T-helper 2 cell treated with Interferon-gamma antibody and Interleukin-4, amounts not matched to agents 100 ng/mL and 5 ng/mL, for 36 hours (primary cell): Measurements from ENCODE around the gene KIN. TPM values are rescaled to one million over a fixed set of nuclear protein-coding genes. Genes with fewer than 3 reads are reported as not detected.

ENCODE experiments used
- intact Hi-C: fragments of 100-400 bp; cut with micrococcal nuclease; formaldehyde crosslinking; loops from one replicate; pipeline ENCODE4 v1.15.1; 2023
- total RNA-seq: library from RNA; stranded (reverse); gene quantifications from 2 replicates; pipeline ENCODE4 v1.2.3, GENCODE V29; 2022

Gene KIN
- total RNA-seq = 12.5 and 15.3 TPM in 2 replicates

DNA sequence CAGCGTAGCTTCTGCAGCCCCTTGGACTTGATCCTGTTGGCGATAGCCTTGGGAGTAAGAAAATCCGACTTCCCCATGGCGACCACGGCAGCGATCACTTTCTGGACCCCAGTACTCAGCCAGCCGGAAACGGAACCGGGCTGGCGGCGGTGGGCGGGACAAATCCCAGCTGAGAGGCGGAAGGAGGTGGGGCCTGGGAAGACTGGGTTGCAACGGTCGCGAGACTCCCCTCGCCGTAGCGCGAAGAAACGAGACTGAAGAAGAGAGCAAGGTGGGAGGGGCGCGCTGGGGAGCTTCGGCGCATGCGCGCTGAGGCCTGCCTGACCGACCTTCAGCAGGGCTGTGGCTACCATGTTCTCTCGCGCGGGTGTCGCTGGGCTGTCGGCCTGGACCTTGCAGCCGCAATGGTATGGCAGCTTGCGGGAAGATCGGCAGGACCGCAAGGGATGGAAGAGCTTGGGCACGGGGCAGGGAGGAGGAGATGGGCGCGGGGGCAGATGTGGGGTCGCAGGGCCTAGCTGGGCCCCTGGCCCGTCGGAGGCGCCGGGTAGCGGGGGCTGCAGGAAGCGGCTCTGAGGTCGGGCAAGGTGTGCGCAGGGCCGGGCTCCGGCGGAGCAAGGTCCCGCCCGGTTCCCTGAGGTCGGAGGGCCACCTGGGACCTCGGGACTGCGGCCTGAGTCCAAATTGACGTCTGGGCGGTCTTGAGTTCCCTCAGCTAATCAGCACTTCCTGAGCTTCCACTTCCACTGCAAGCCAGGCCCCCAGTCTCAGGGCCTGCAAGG is at the start of gene KIN, which contains the start of gene ATP5F1C:
TSS of gene KIN (minus strand) at position 137 of the 782 bp plus-strand sequence. CDS start at position 77, 60 bp downstream.
TSS of gene ATP5F1C (plus strand) at position 321 of the 782 bp plus-strand sequence. CDS start at position 352, 31 bp downstream.
- intact Hi-C loops = loop anchor here (1.0 to 10.0 kb wide), 3 partner anchors 30 to 1701 kb away; partner anchors contain the start of genes RBM17 and TAF3

DNA sequence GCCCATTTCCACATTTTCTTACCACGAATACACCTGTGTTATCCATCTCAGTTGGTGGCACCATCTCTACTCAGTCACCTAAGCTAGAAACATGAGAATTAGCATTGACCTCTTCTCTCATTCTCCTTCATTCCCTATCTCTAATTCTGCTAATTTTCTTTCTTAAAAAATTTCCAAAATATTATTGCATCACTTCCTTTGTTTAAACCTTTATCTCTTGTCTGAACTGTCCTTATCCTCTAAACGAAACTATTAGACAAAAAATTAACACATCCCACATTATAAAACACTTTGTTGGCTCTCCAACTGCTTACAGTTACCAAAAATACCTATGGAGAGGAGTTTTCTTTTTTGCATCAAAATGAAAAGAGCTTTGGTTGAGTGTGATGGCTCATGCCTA is 48.8 kb upstream of the KIN start:
- intact Hi-C loops = no loop called here

DNA sequence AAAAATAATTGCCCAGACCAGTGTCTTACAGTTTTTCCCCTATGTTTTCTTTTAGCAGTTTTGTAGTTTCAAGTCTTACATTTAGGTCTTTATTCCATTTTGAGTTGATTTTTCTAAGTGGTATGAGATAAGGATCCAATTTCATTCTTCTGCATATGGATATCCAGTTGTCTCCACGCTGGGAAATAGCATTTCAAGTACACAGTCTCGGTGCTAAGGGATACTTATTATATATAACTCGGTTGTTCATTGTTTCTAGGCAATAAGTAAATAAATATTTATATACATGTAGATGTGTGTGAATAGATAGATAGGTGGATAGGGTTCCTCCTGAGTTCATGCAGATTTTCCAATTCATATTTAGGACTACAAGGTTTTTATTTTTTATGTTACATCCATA is 46.5 kb upstream of the KIN start:
- intact Hi-C loops = no loop called here

GRCh38 chr10:7833210-7833609 is 45.4 kb upstream of the KIN start:
- intact Hi-C loops = no loop called here

GRCh38 chr10:7832060-7832459 is 44.3 kb upstream of the KIN start:
- intact Hi-C loops = no loop called here

DNA sequence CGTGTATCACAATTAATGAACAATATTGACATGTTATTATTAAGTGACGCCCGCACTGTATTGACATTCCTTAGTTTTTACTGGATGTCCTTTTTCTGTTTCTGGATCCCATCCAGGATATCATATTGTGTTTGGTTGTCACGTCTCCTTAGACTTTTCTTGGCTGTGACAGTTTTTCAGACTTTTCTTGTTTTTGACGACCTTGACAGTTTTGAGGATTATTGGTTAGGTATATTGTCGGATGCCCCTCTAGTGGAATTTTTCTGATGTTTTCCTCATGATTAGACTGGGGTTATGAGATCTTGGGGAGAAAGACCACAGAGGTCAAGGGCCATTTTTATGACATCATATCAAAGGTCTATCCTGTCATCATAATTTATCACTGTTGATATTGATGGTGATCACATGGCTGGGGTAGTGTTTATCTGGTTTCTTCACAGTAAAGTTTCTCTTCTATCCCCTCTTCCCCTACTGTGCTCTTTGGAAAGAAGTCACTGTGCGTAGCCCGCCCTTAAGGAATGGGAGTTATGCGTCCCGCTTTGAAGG is 41.6 kb upstream of the KIN start:
- intact Hi-C loops = no loop called here

DNA sequence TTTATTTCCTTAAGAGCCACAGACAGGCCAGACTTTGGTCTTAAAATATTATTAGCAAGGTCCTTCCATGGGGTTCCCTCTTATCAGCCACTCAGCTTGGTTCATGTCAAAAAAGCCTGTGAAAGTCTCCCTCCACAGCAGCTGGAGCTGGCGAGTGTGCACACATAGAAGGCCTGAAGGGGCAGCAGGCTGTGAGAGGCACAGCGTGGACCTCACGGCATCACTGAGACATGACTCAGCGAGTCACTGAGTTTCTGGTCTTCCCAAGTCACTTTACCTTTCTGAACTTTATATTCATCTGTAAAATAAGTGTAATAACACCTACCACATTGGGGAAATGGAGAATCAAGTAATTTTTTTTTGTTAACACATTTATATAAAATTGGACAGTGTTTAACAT is 39.2 kb upstream of the KIN start:
- intact Hi-C loops = no loop called here

GRCh38 chr10:7824251-7824650 is 36.5 kb upstream of the KIN start:
- intact Hi-C loops = no loop called here

GRCh38 chr10:7819121-7819460 is 31.3 kb upstream of the KIN start:
- intact Hi-C loops = loop anchor here (5.0 to 10.0 kb wide), 2 partner anchors 228 to 294 kb away; no protein-coding TSS in a partner anchor

- intact Hi-C loops = loop anchor here (1.0 to 10.0 kb wide), 3 partner anchors 30 to 294 kb away; partner anchors contain the start of gene ATP5F1C
Measured at GRCh38 chr10:7818295-7819120, 30.7 kb upstream of the KIN start, which contains the start of gene TAF3. Gene TAF3 (plus strand): TSS chr10:7818505. CDS start chr10:7818710, 205 bp downstream.

GRCh38 chr10:7817984-7818294 is 30.1 kb upstream of the KIN start:
- intact Hi-C loops = loop anchor here (1.0 to 10.0 kb wide), 3 partner anchors 30 to 293 kb away; partner anchors contain the start of gene ATP5F1C

GRCh38 chr10:7817576-7817975 is 29.8 kb upstream of the KIN start:
- intact Hi-C loops = loop anchor here (5.0 to 10.0 kb wide), 2 partner anchors 230 to 293 kb away; no protein-coding TSS in a partner anchor

DNA sequence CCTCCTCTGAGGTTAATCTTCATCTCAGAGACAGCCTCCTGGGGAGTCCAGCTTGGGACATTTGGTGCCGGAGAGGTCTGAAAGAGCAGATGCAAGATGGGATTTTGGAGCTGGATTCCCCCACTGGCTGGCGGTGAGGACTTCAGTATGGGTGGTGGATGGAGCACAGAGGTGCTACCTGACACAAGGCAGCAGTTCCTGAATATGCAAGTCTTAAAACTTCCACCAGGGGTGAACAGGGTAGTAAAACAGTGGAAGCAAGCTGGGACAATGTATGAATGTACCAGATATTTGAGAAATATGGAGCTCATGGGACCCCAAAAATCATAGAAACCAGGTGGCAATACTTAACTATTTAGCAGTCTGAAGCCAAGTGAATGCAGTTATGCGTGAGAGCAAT is 25.7 kb upstream of the KIN start:
- intact Hi-C loops = loop anchor here (10.0 kb wide), 1 partner anchor 289 kb away; no protein-coding TSS in a partner anchor

- intact Hi-C loops = loop anchor here (10.0 kb wide), 1 partner anchor 287 kb away; no protein-coding TSS in a partner anchor
Measured at GRCh38 chr10:7811743-7812142, 23.9 kb upstream of the KIN start.

DNA sequence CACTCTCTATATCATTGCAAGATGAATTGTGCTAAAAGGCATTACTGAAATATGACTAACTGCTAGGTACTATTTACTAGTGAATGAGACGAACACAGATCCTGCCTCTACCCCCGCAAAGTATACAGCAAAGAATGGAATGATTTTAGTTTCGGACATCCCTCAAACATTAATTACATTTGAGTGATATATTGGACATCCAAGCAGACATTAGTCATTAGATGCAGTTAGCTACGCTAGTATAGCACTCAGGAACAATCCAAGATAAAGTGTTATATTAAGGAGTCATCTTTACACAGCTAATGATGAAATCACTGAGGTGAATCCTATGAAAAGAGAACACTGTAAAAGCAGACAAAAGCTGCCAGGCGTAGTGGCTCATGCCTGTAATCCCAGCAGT is 23.2 kb upstream of the KIN start:
- intact Hi-C loops = loop anchor here (10.0 kb wide), 1 partner anchor 286 kb away; no protein-coding TSS in a partner anchor

DNA sequence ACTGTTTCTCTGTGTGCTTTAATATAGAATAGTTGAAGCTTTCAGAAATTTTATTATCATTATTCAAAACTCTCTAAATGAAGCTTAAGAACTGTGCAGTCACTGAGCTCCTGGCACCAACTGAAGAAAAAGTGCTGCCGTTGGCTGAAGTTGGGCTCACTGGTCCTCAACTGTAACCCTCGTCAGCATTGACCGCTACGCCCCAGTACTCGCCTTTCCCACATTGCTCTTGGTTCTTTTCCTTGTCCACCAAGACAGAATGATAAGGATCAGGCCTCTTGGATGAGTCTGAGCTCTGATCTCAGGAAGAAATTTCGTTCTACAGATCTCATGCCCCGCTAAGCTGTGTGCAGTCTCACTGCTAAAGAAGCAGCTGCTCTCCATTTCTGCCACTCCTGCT is 22.6 kb upstream of the KIN start:
- intact Hi-C loops = loop anchor here (10.0 kb wide), 1 partner anchor 286 kb away; no protein-coding TSS in a partner anchor

GRCh38 chr10:7808686-7809267 is 21.0 kb upstream of the KIN start:
- intact Hi-C loops = no loop called here

- intact Hi-C loops = no loop called here
Measured at GRCh38 chr10:7804741-7805140, 16.9 kb upstream of the KIN start.

DNA sequence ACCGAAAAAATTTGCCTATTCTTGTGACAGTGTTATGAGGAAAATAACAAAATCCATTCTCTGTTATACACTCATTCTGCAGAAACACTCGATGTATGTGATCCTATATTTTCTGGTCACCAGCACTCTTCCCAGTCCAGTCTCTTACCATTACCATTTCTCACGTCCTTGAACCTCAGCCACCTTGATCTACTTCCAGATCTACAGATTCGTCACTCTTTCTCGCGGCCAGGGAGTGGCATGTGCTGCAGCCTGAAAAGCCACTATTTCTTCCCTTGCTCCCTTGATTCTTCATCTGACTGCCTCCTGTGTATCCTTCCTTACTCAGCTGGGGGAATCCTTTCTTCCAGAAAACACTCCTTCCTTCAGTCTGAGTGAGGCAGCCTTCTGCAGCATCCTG is 16.4 kb upstream of the KIN start:
- intact Hi-C loops = no loop called here

- intact Hi-C loops = no loop called here
Measured at GRCh38 chr10:7802606-7803005, 14.8 kb upstream of the KIN start.

DNA sequence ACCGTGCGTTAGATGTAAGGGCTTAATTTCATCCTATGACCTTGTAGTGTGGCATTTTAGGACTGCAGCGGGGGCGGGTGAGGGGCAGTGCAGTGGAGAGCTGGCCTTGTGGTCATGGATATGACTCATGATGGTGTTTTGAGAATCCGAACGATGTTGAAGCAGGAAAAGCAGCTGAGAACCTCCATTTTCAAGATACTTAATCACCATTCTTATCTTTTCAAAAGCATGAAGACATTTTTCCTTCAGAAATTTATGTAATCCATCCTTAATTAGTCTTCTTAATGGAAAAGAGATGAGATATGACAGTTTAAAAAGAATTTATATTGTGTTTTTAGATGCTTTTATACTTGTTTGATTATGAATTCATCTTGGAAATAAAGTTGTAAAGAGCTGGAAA is 9.8 kb upstream of the KIN start:
- intact Hi-C loops = no loop called here
